WTC11 (cell line): ENCODE data around the gene SPEM2.

Experiments used
- CREB1 ChIP-seq: sonication (generic); formaldehyde crosslinking; IDR thresholded peaks from 2 replicates; pipeline ENCODE4 v1.8.0; 2023; ENCODE audit warnings: mild to moderate bottlenecking, missing genetic modification reagents
- CTCF ChIP-seq: fragments of 200-600 bp; IDR thresholded peaks from 2 replicates; pipeline ENCODE4 v1.8.0; 2022; ENCODE audit warnings: antibody characterized with exemption
- ZNF281 ChIP-seq: sonication (generic); formaldehyde crosslinking; IDR thresholded peaks from 2 replicates; pipeline ENCODE4 v1.8.0; 2023; ENCODE audit warnings: mild to moderate bottlenecking, missing genetic modification reagents

GRCh38 chr17:7403977-7404736, 21.3 kb upstream of the SPEM2 start, which contains the start of gene TMEM256:
- TF ChIP-seq CTCF (no peak), ZNF281 (no peak), CREB1 (no peak)
